H54 (cell line): Measurements from ENCODE around the gene TXNDC11.

Experiments used
- DNase-seq: peaks from one replicate; pipeline ENCODE4 v3.0.0; 2011; ENCODE audit warnings: low spot score, mixed read lengths; ENCODE audit not compliant: insufficient read length
- FAIRE-seq: peaks from 3 replicates; lab custom pipeline; 2011; peaks lifted over from hg19 to GRCh38; lab: Jason Lieb, UNC
- POLR2A ChIP-seq: IDR thresholded peaks from 2 replicates; pipeline ENCODE4 v1.6.1; 2011; ENCODE audit warnings: low read depth, mild to moderate bottlenecking, low read length

TXNDC11 gene

DNA sequence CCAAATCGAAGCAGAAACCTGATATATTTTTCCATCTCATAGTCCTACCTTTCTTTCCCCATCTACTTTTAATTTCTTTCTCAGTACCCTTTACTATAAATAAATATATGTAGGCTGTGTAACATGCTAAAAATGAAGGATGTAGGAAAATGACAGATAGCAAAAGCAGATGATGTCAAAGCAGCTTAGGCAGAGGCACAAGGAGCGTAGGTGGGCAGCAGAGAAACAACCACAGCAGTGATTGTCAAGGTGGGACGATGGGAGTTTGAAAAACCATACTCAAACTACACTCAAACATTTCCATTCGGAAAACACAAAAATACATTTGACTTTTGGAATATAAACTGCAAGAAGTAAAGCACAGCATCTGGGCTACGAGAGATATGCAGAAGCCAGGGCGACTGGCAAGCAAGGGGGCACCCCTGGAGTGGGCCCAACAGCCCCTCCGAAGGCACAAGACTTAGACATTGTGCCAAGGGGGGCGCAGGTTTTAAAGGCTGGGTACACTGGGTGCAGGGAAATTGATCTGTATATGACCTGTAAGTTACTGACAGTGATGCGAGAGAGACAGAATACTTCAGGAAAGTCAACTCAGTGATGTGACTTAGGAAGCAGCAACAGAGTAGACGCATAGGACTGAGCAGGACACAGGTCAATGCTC lies 43.3 kb downstream of the TXNDC11 start:
- no peak for DNase-seq
- no peak for FAIRE-seq
- no peak for TF ChIP-seq POLR2A

DNA sequence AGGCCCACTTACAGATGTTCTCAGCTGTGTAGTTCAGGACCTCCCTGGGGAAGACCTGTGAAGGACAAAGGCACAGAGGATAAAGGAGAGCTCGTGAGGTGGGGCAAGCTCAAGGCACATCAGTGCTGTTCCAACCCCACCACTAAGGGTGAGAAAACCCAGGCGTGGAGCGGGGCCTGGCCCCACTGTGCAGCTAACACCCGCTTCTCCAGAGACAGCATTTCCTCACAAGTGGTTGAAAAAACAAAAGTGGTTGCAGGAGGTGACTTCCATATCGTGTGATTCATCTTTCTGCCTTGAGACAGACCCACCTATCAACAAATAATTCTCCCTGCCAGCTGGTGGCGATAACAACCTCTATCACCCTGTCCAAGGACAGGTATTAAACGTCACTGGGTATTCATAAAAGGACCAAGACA lies 44.4 kb downstream of the TXNDC11 start:
- TF ChIP-seq POLR2A, result no peak
- DNase-seq (no peak), FAIRE-seq (peak; percentile 30)

DNA sequence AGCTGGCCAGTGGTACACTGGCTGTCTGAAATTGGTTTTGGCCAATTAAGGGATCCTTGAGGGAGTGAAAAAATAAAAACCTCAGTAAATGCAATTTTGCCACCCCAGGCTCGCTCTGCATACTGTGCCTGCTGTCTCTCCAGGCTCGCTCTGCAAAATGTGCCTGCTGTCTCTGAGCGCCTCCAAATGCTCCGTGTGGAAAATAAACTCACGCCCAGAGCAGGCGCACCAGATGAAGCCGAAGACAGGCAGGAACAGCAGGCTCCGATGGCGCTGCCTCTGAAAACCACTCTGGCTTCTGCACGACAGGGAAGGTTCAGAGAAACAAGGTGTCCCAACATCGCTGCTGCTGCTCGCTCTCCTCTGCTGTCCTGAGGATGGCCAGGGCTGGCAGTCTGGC lies 45.3 kb downstream of the TXNDC11 start:
- DNase-seq (no peak), FAIRE-seq (no peak)
- no peak for TF ChIP-seq POLR2A

DNA sequence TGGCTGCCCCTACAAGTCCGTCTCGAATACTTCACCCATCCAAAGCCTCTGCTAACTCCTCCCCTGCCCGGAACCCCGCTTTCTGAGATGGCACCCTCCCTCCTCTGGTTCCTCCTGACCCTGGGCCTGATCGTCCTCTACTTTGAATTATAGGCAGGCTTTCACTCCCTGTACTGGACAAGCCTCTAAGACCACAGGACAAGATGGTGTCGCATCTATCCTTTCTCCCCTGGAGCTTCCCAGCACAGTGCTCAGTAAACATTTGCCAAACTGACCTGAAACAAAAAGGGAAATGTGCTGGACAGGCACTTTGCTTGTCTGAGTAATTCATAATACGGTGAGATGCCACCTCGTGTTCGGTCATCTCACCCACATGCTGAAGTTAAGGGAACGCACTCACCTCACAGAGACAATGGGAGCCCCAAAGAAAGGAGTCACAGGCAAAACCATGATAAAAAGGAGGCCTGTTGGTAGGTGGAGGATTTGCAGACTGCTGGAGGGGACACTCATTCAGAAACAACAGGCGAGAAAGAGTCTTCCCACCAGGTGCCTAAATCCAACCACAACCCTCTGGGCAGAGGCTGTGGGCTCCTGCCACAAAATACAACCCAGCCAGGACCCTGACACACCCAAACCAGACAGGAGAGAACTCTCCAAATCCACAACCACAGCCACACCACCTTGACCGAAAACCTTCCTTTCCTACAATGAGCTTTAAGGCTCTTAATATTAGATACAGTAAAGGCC lies 46.2 kb downstream of the TXNDC11 start:
- no peak for FAIRE-seq
- DNase-seq, result no peak
- no peak for TF ChIP-seq POLR2A

DNA sequence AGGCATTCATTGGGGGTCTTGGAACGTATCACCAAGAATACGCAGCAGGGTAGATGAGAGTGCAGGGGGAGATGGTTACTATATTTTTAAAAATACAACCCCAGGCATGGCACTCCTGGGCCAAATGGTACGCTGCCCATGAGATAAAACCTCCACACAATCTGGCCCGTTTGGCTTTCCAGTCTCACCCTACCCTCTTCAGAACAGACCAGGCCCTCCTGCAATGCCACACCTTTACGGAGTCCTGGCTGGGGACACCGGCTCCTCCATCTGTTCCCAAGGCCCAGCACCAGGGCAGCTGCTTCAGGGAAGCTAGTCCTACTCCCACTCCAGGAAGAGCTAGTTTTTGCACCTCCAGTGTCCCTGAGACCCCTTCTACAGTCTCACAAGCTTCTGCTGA lies 50.0 kb downstream of the TXNDC11 start:
- TF ChIP-seq POLR2A, result no peak
- no peak for DNase-seq
- FAIRE-seq, result no peak

DNA sequence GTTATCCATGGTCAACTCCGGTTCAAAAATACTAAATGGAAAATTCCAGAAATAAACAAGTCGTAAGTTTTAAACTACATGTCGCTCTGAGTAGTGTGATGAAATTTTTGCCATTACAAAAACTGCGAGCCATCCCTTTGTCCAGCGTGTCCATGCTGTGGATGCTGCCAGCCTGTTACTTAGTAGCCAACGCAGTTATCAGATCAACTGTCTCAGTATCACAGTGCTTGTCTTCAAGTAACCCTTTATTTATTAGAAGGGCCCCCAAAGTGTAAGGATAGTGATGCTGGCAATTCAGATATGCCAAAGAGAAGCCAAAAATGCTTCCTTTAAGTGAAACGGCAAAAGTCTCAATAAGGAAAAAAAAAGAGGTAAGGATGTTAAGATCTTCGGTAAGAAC lies 50.5 kb downstream of the TXNDC11 start:
- FAIRE-seq (no peak), DNase-seq (no peak)
- TF ChIP-seq POLR2A, result no peak

DNA sequence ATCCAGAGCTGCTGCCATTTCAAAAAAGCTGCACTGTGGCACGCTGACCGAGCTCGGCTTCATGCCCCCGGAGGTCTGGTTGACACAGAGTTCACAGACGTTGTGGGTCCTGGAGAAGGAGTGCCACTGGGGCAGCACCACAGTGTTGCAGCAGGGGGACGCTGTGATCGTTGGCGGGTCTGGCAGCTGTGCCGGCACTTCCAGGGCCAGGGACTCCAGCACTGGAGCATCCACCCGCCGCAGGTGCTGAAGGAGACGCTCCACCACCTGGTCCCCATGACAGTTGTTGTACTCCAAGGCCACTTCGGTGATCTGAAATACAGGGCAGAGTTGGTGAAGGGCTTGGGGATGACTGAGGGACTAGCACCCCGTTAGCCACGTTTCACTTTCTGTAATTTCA lies 50.9 kb downstream of the TXNDC11 start:
- no peak for TF ChIP-seq POLR2A
- DNase-seq (no peak), FAIRE-seq (no peak)

DNA sequence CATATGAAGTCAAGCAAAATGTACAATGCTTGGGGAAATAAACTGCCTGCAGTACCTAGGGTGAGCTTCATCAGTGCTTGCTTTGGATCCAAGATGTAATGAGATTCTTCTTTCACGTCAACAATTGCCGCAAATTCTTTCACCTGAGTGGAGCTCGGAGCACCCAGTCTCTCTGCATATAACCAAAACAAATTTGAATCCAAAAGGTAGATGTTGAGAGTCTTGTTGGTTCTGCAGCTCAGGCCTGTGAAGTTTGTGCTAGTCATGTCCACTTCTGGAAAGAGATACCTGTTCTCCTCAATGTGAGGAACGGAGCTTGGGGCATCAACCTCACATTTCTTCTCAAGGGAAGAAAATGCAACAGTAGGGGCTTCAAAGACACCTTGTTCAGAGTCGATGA lies 51.4 kb downstream of the TXNDC11 start:
- no peak for FAIRE-seq
- no peak for TF ChIP-seq POLR2A

DNA sequence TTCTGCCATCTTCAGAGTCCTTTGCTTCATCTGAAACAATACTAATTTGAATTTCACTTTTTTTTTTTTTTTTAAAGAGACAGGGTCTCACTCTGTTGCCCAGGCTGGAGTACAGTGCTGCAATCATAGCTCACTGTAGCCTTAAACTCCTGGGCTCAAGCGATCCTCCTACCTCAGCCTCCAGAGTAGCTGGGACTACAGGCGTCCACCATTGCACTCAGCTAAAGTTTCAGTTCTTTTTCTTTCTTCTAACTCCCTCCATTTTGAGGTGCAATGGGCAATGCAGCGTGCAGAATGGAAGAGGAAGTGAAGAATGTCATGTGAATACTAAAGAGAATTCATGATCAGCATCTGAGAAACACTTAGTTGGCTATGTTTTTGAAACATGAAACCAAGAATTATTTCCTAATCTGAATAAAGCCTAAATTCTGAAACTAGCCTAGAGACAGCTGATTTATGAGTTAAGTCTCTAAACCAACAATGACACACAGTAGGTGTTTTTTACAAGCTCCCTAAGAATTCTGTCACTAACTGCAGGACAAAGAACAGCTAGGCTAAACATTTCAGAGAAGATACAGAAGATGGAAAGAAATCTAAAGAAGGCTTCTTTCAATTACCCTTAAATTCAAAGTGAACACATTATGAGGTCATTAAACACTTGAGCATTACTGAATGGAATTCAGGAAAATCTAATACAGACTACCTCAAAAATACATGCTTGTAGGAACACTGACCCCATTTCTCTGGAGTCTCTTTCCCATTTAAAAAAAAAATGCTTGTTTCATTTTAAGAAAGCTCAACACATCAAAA lies 53.4 kb downstream of the TXNDC11 start:
- no peak for TF ChIP-seq POLR2A
- FAIRE-seq, result no peak

More for the DNA sequence above, 51.4 kb downstream of the TXNDC11 start:
- DNase-seq, result no peak

DNA sequence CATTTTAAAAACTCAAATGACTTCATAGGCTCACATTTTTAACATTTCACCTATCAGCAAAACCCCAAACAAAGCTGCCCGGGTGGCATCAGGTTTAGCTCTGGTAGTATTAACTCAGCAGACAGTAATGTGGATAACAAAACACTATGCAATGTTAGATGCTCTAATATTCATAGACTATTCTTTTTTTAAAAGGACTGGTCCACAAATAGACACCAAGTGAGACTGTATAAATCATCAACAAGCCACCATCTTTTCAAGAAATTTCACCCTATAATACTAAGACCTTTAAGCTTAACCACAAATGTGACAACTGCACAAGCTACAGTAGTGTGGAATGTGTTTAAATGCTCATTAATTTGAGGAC lies 54.2 kb downstream of the TXNDC11 start:
- FAIRE-seq (no peak), DNase-seq (no peak)
- no peak for TF ChIP-seq POLR2A

More for the DNA sequence above, 53.4 kb downstream of the TXNDC11 start:
- no peak for DNase-seq

DNA sequence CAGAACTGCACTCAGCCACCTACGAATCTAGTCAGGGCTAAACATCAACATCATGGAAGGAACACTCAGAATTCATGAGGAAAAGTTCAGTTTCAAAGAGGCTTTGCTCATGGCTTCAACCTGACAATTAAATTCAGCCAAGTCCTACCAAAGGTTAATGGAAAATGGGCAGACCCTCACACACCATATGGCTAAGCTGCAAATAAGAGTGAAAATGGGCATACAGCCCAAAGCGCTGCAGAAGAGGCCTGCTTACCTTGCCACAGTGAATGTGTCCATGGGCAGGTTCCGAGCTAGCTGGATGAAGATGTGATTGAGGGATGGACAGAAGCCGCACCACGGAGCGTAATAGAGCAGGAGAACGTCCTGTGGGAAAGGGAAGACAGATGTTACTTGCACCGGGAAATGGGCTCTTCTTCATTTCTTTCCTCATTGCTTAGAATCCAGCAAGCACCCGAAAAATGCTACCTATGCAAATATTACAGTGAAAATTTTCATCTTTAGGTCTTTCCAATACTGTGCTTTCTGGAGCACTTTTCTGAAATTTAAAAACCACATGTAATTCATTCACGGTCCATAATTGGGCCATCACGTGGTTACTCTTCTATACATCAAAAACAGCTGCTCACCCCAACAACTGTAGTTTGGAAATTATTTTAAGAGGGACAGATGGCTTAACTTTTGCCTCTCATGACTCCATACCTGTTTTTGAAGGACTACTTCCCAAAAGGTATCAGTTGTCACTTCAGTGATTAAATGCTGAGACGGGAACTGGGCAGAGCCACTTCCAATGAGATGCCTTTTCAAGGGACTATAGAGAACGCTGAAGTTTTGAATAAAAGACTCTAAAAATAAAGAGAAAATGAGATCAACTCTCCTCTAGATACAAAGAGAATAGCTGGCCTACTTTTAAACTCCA lies 54.8 kb downstream of the TXNDC11 start:
- FAIRE-seq, result no peak
- no peak for TF ChIP-seq POLR2A
- no peak for DNase-seq

DNA sequence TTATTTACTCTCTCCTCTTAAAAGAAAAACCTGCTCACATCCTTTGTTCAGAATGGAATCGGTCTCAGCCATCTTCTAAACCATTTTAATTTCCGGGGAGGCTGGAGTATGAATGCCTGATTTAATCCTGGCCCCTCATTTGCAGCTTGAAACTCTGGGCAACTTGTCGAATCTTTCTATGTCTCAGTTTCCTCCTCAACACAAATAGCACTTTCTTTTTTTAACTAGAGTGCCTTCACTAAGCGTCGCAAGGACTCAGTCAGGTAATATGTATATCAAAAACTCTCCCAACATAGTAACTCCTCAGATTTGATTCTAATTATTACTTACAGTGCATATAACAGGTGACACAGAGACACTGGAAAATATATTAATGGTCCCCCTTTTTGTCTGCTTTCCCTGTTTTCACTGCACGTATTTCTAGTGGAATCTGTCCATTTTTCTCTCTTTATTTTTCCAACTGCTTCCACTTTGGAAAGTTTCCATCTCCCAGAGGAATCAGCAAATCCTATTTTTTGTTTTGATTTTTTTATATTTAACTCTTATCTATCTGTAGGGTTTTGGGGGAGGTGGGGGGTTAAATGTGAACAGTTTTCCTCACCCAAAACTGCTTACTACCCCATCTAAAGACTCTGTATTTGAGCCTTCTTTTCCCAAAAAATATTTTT lies 55.8 kb downstream of the TXNDC11 start:
- FAIRE-seq, result no peak
- no peak for DNase-seq
- no peak for TF ChIP-seq POLR2A
